Measurements from ENCODE around the gene ZNF726.
"Not testable (repeated sequence)": the region's sequence is repeated elsewhere in the genome, so short reads cannot be mapped to it uniquely, and the experiment has no call there.

The ZNF726 gene

DNA sequence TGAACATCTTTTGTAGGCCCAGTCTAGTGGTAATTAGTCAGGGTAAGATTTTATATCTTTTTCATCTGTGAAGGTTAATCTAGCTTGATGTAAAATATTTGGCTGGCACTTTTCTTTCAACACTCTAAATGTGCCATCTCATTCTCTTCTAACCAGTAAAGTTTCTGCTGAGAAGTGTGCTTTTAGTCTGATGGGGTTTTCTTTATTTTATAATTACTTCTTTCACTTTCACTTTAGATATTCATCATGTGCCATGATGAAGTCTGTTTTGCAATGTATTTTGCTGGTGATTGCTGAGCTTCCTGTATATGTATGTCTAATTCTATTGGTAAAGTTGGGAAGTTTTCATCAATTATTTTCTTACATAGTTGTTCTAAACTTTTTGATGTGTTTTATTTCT, 31.9 kb downstream of the ZNF726 start:
- no peak for DNase-seq (ENCODE audit: low spot score)

DNA sequence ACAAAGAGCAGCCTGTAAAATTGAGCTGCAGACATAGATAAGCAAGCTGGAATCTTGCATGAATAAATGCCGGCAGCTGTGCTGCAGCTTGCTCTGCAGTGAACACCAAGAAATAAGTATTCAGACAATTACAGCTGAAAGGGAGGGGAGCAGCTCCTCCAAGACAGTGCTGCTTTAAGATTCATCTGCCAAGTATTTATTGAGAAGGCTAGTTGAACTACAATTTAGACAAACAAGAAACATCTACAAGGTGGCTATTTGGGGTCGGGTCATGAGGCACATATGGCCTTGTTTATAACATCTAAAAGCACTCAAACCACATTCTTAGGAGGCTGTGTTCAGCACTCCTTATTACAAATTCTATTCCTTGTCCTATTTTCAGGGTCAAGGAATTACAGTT, 34.9 kb downstream of the ZNF726 start:
- DNase-seq (ENCODE audit: low spot score), result no peak

DNA sequence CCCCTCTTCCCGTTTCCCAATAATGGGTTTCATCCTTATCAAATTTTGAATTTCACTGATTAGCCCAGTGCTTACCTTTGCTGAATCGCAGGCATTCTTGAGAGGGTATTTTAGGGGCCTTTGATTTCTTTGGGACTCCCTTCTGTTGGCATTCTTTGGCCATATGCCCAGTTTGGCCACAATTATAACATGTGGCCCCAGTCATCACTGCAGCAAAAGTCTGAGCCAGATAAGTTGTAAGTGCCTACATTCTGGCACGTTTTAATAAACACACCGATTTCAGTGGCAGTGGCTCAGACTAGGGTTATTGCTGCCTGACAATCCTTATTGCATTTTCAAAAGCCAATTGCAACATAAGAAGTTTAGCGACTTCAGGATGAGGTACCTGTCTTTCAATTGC, 41.4 kb downstream of the ZNF726 start:
- DNase-seq (ENCODE audit: low spot score), result no peak

DNA sequence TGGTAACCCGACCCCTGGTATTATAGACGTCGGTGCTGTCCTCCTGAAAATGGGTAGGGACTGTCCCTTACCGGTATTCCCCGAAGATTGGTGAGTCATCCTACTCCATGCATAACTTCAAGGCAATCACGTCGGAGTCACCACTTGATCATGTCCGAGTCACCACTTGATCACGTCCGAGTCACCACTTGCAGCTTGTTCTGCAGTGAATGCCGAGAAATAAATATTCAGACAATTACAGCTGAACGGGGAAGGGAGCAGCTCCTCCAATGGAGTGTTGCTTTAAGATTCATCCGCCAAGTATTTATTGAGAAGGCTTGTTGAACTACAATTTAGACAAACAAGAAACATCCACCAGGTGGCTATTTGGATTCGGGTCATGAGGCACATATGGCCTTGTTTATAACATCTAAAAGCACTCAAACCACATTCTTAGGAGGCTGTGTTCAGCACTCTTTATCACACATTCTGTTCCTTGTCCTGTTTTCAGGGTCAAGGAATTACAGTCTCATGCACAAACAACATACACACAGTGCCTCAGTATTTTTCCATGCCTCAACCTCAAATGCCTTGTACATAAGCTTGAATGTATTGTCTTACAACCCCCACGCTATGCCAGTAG, 43.1 kb downstream of the ZNF726 start:
- no peak for DNase-seq (ENCODE audit: low spot score)

- not testable (repeated sequence) for DNase-seq (ENCODE audit: low spot score)
Observed at GRCh38 chr19:23963396-23963795, 48.7 kb downstream of the ZNF726 start.

DNA sequence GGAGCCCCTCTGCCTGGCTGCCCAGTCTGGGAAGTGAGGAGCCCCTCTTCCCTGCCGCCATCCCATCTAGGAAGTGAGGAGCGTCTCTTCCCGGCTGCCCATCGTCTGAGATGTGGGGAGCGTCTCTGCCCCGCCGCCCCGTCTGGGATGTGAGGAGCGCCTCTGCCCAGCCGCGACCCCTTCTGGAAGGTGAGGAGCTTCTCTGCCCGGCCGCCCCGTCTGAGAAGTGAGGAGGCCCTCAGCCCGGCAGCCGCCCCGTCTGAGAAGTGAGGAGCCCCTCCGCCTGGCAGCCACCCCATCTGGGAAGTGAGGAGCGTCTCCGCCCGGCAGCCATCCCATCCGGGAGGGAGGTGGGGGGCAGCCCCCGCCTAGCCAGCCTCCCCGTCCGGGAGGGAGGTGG, 49.2 kb downstream of the ZNF726 start:
- DNase-seq (ENCODE audit: low spot score), result not testable (repeated sequence)

GRCh38 chr19:23964334-23964733, 49.6 kb downstream of the ZNF726 start:
- not testable (repeated sequence) for DNase-seq (ENCODE audit: low spot score)

GRCh38 chr19:23969630-23970029, 54.9 kb downstream of the ZNF726 start:
- no peak for DNase-seq (ENCODE audit: low spot score)

- no peak for DNase-seq (ENCODE audit: low spot score)
Observed at GRCh38 chr19:23971598-23971997, 56.9 kb downstream of the ZNF726 start.

- no peak for DNase-seq (ENCODE audit: low spot score)
Observed at GRCh38 chr19:23972161-23972560, 57.5 kb downstream of the ZNF726 start.

DNA sequence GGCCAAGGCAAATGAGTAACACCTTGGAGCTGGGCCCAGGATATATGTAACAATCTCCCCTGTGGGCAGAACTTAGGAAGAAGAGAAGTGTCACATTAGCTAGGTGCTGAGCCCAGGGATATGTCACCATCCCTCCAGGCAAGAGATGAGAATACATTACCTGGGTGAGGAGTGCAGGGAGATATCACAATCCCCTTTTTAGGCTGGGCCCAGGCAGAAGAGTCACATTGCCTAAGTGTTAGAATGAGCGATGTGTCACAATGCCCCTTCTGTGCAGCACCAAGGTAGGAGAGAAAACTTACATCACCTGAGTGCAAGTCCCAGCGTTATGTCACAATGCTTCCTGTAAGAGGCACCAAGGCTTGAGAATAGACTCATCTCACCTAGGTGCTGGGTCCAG, 60.3 kb downstream of the ZNF726 start:
- DNase-seq (ENCODE audit: low spot score), result no peak

DNA sequence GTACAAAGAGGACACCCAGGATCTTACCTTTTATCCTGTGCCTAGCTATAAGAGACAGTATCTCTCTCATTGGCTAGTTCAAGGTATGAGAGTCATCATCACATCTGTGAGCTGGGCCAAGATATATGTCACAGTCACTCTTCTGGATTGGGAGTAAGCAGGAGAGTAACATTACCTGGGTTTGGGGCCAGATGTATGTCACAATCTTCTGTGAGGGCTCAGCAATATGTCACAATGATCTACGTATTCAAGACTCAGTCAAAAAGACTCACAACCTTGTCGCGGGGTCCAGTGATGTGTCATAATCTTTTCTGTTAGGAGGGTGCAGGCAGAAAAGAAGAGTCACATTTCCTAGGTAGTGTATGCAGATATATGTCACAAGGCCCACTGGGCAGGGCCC, 61.9 kb downstream of the ZNF726 start:
- not testable (repeated sequence) for DNase-seq (ENCODE audit: low spot score)

DNA sequence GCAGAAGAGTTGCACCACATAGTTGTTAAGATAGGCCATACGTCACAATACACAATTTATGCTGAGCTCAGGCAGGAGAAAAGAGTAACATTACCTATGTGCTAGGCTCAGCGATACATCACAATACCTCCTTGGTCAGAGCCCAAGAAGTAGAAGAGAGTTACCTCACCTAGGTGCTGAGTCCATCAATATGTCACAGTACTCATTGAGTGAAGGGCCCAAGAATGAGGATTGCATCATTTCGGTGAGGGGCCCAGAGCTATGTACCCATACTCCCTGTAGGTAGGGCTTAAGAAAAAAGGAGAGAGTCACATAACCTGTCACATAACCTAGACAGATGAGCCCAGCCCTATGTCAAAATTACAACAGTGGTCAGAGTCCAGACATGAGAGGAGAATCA, 62.6 kb downstream of the ZNF726 start:
- not testable (repeated sequence) for DNase-seq (ENCODE audit: low spot score)

DNA sequence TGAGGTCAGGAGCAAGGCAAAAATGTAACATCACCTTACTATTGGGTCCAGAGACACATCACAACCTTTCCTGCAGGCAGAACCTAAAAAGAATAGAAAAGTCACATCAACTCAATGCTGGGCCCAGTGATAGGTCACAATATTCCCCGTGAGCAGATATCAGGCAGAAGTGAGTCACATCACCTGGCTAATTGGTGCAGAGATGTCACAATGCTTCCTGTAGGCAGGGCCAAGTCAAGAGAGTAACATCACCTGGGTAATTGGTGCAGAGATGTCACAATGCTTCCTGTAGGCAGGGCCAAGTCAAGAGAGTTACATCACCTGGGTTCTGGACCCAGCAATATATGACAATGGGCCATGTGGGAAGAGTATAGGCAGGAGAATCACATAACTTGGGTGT, 63.4 kb downstream of the ZNF726 start:
- DNase-seq (ENCODE audit: low spot score), result no peak

DNA sequence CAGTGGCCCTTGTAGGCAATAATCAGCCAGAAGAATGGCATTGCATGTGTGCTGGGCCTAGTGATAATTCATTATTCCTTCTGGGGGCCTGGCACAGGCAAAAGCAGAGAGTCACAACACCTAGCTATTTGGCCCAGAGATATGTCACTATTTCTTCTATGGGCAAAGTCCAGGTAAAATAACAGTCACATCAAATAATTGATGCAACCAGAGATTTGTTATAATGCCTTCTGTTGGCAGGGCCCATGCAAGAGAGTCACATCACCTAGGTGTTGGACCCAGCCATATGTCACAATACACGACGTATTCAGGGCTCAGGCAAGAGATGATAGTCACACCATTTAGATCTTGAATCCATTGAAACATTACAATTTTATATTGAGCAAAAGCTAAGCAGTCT, 66.1 kb downstream of the ZNF726 start:
- DNase-seq (ENCODE audit: low spot score), result no peak

GRCh38 chr19:23981863-23982262, 67.2 kb downstream of the ZNF726 start:
- DNase-seq (ENCODE audit: low spot score), result no peak

GRCh38 chr19:23983406-23983805, 68.7 kb downstream of the ZNF726 start:
- DNase-seq (ENCODE audit: low spot score), result no peak
